ENCODE data around the gene SEPTIN8. TPM values are rescaled to one million over a fixed set of nuclear protein-coding genes. Genes with fewer than 3 reads are reported as not detected.

Gene SEPTIN8
- total RNA-seq, 5 donors from 2014 or later (not counting 1 experiment from before 2014, with no cell fraction given) = 6.6 to 12.4 (median 11.0) TPM

DNA sequence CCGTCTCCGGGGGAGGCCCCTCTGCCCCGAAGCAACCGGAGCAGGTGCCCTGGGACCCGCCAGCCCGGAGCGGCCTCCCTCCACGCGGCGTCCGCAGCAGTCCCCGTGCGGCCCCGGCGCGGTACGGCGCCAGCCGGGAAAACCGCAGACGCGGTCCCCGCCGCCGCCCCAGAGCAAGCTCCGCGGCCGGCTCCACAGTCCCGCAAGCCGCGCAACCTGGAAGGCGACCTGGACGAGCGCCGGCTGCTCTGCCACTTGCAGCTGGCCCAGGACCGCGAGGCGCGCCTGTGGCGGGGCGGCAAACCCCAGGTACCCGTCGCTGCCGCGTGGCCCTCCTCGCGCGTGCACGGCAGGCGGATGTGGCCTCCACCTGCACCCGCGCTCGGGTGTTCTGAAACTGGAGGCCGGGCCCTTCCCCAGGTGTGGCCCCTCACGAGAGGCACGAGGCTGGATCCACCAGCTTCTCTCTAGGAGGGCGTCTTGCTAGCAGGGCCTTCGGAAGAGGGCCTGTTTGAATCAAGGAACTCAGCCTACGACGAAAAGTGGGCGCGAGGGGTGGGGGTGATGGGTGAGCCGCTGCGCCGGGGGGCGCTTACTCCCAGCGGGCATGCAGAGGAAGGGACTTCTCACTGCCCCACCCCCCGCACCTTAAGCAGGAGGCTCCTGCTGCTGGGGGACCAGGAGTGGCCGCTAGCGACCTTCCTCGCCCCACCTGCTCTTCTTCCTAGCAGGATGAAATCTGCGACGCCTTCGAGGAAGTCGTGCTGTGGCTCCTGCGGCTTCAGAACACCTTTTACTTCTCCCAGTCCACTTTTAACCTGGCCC lies 29.2 kb downstream of the SEPTIN8 start:
- no peaks in the 10 kb centered on the region for H3K9me3 Mint-ChIP-seq
- H3K36me3 Mint-ChIP-seq = peaks cover 14% of the 10 kb centered on the region
- DNase-seq (peak; percentile 35 to 72 (median 52)), ATAC-seq (replicated peaks in 1 of 4) (peak; percentile 56 to 68 (median 61))
- H3K4me3 ChIP-seq (ENCODE audit: control insufficient read depth in 1 of 2, extremely low read depth in 1 of 2, low read length in 1 of 2) = peak overlapping the region; percentile 63 to 64
- ChIA-PET CTCF (interaction anchor here in 1 of 2 donors (1.0 to 2.3 kb wide), 5 partner anchors 10 to 72 kb away, joined by 3 to 31 read pairs (median 3); partner anchors contain the start of gene KIF3A), POLR2A (interaction anchor here (1.0 to 1.7 kb wide), 3 partner anchors 9 to 15 kb away, joined by 3 to 8 read pairs (median 3); partner anchors contain the start of gene KIF3A (in 1 of the 2))
- H3K27me3 Mint-ChIP-seq = no peaks in the 10 kb centered on the region
- peaks cover 0 to 5% of the 10 kb centered on the region in 2 donors for H3K36me3 ChIP-seq (ENCODE audit: control insufficient read depth in 2 of 2, extremely low read depth in 1 of 2, insufficient read depth in 1 of 2, low read length in 1 of 2)
- peaks cover 6 to 21% (median 19%) of the 10 kb centered on the region in 3 donors for H3K4me1 Mint-ChIP-seq
- H3K4me3 Mint-ChIP-seq = peak overlapping the region; percentile 65 to 74 (median 71)
- peaks cover 4 to 13% of the 10 kb centered on the region in 2 experiments for H3K4me1 ChIP-seq (ENCODE audit: control insufficient read depth in 1 of 2, extremely low read depth in 1 of 2, insufficient read depth in 2 of 2, low read length in 2 of 2)
- 9% methylated on average over 54 of the region's 76 CpGs for WGBS (ENCODE audit: insufficient coverage)
- H3K27ac ChIP-seq (ENCODE audit: low read length) = peak overlapping the region; percentile 45
- peak overlapping the region; percentile 50 to 76 for H3K27ac Mint-ChIP-seq
- H3K27me3 ChIP-seq (replicated peaks in 1 of 2; ENCODE audit: control insufficient read depth in 2 of 2, extremely low read depth in 1 of 2, insufficient read depth in 2 of 2, low read length in 1 of 2) = peaks cover 0 to 8% of the 10 kb centered on the region in 2 experiments
- no peaks in the 10 kb centered on the region for H3K9me3 ChIP-seq

- ATAC-seq (replicated peaks in 1 of 4) (peak; percentile 86 to 91 (median 88)), DNase-seq (peak; percentile 33 to 79 (median 57))
- peaks cover 0 to 5% of the 10 kb centered on the region in 2 donors for H3K36me3 ChIP-seq (ENCODE audit: control insufficient read depth in 2 of 2, extremely low read depth in 1 of 2, insufficient read depth in 1 of 2, low read length in 1 of 2)
- POLR2A ChIA-PET = interaction anchor here (0.6 to 1.7 kb wide), 4 partner anchors 9 to 14 kb away, joined by 3 to 8 read pairs (median 3); partner anchors contain the start of gene KIF3A (in 2 of the 2)
- no peaks in the 10 kb centered on the region for H3K9me3 Mint-ChIP-seq
- peak within 1 kb of the TSS; percentile 50 for H3K27ac ChIP-seq (ENCODE audit: low read length)
- H3K27ac Mint-ChIP-seq = peak within 1 kb of the TSS; percentile 75 to 76
- H3K4me1 Mint-ChIP-seq = peaks cover 3 to 21% (median 19%) of the 10 kb centered on the region in 3 donors
- H3K4me3 ChIP-seq (ENCODE audit: control insufficient read depth in 1 of 2, extremely low read depth in 1 of 2, low read length in 1 of 2) = peak within 1 kb of the TSS; percentile 63 to 64
- H3K4me3 Mint-ChIP-seq = peak within 1 kb of the TSS; percentile 70 to 83 (median 74)
- H3K36me3 Mint-ChIP-seq = peaks cover 7% of the 10 kb centered on the region
- H3K4me1 ChIP-seq (ENCODE audit: control insufficient read depth in 1 of 2, extremely low read depth in 1 of 2, insufficient read depth in 2 of 2, low read length in 2 of 2) = peaks cover 4 to 13% of the 10 kb centered on the region in 2 experiments
- WGBS (ENCODE audit: insufficient coverage) = under 1% methylated on average over 57 of the region's 59 CpGs
- peaks cover 0 to 1% of the 10 kb centered on the region in 2 donors for H3K27me3 Mint-ChIP-seq
- peaks cover 0 to 8% of the 10 kb centered on the region in 2 experiments for H3K27me3 ChIP-seq (replicated peaks in 1 of 2; ENCODE audit: control insufficient read depth in 2 of 2, extremely low read depth in 1 of 2, insufficient read depth in 2 of 2, low read length in 1 of 2)
- H3K9me3 ChIP-seq = no peaks in the 10 kb centered on the region
- CTCF ChIA-PET = interaction anchor here (0.6 to 2.3 kb wide), 6 partner anchors 9 to 81 kb away, joined by 3 to 31 read pairs (median 5); partner anchors contain the start of gene KIF3A (in 1 of the 2)
Measured at GRCh38 chr5:132746954-132747615, 30.0 kb downstream of the SEPTIN8 start, which contains the start of gene CCNI2. Gene CCNI2, plus strand, starts transcription at chr5:132747426. Its CDS starts 70 bp downstream, at chr5:132747496.

DNA sequence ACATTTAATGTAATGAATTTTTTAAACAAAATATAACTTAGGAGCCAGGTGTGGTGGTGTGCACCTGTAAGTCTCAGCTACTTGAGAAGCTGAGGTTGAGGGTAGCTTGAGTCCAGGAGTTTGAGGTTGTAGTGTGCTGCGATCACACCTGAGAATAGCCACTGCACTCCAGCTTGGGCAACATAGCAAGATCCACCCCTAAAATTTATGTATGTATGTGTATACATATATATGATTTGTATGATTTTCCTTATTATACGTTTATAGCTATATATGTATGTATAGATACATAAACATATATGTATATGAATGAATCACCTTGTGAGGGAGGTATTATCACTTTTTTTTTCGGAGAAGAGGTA lies 30.5 kb downstream of the SEPTIN8 start:
- peaks cover 0 to 5% of the 10 kb centered on the region in 2 donors for H3K36me3 ChIP-seq (ENCODE audit: control insufficient read depth in 2 of 2, extremely low read depth in 1 of 2, insufficient read depth in 1 of 2, low read length in 1 of 2)
- WGBS (ENCODE audit: insufficient coverage) = no CpG with 5 or more reads among the region's 3 CpGs
- H3K4me3 ChIP-seq (ENCODE audit: control insufficient read depth in 1 of 2, extremely low read depth in 1 of 2, low read length in 1 of 2) = peak overlapping the region; percentile 54 to 63
- ChIA-PET CTCF (interaction anchor here (0.6 to 2.3 kb wide), 6 partner anchors 9 to 82 kb away, joined by 3 to 31 read pairs (median 5); partner anchors contain the start of gene KIF3A (in 1 of the 2)), POLR2A (interaction anchor here (0.6 to 1.7 kb wide), 4 partner anchors 8 to 13 kb away, joined by 3 to 8 read pairs (median 3); partner anchors contain the start of gene KIF3A (in 2 of the 2))
- H3K4me1 Mint-ChIP-seq = peaks cover 0 to 20% (median 18%) of the 10 kb centered on the region in 3 donors
- peaks cover 0 to 8% of the 10 kb centered on the region in 2 experiments for H3K27me3 ChIP-seq (replicated peaks in 1 of 2; ENCODE audit: control insufficient read depth in 2 of 2, extremely low read depth in 1 of 2, insufficient read depth in 2 of 2, low read length in 1 of 2)
- H3K4me1 ChIP-seq (ENCODE audit: control insufficient read depth in 1 of 2, extremely low read depth in 1 of 2, insufficient read depth in 2 of 2, low read length in 2 of 2) = peaks cover 4 to 13% of the 10 kb centered on the region in 2 experiments
- ATAC-seq (replicated peaks in 1 of 4) (no peak), DNase-seq (no peak)
- peaks cover 5% of the 10 kb centered on the region for H3K36me3 Mint-ChIP-seq
- H3K4me3 Mint-ChIP-seq = peak overlapping the region; percentile 70 to 83 (median 74)
- peak overlapping the region; percentile 72 to 75 for H3K27ac Mint-ChIP-seq
- H3K27me3 Mint-ChIP-seq = peaks cover 0 to 2% of the 10 kb centered on the region in 2 donors
- peak overlapping the region; percentile 50 for H3K27ac ChIP-seq (ENCODE audit: low read length)
- H3K9me3 ChIP-seq = no peaks in the 10 kb centered on the region
- H3K9me3 Mint-ChIP-seq = no peaks in the 10 kb centered on the region

DNA sequence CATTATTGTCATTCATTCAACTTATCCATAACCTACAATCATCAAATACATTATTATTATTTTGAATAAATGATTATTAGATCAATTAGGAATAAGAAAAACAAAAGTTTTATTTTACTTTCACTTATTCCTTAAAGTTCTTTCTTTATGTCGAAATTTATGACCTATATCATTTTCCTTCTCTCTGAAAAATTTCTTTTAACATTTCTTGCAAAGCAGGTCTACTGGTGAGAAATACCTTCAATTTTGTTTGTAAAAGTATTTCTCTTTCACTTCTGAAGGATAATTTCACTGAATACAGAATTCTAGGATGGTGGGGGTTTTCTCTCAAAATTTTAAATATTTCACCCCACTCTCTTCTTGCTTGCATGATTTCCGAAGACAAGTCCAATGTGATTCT lies 32.4 kb downstream of the SEPTIN8 start:
- Mint-ChIP-seq H3K27ac (no peak overlapping the region), H3K9me3 (no peaks in the 10 kb centered on the region), H3K4me3 (no peak overlapping the region), H3K4me1 (peaks cover 0 to 12% (median 8%) of the 10 kb centered on the region in 3 donors), H3K36me3 (no peaks in the 10 kb centered on the region), H3K27me3 (peaks cover 0 to 2% of the 10 kb centered on the region in 2 donors)
- Histone ChIP-seq H3K9me3 (no peaks in the 10 kb centered on the region), H3K27ac (ENCODE audit: low read length) (no peak overlapping the region), H3K4me1 (ENCODE audit: control insufficient read depth in 1 of 2, extremely low read depth in 1 of 2, insufficient read depth in 2 of 2, low read length in 2 of 2) (peaks cover 4 to 13% of the 10 kb centered on the region in 2 experiments), H3K4me3 (ENCODE audit: control insufficient read depth in 1 of 2, extremely low read depth in 1 of 2, low read length in 1 of 2) (no peak overlapping the region), H3K36me3 (ENCODE audit: control insufficient read depth in 2 of 2, extremely low read depth in 1 of 2, insufficient read depth in 1 of 2, low read length in 1 of 2) (no peaks in the 10 kb centered on the region), H3K27me3 (replicated peaks in 1 of 2; ENCODE audit: control insufficient read depth in 2 of 2, extremely low read depth in 1 of 2, insufficient read depth in 2 of 2, low read length in 1 of 2) (peaks cover 0 to 8% of the 10 kb centered on the region in 2 experiments)
- ChIA-PET CTCF (interaction anchor here in 1 of 2 donors (0.6 kb wide), 1 partner anchor 28 kb away, joined by 3 read pairs; no protein-coding TSS in a partner anchor), POLR2A (interaction anchor here in 1 of 2 donors (0.6 kb wide), 2 partner anchors 77 to 1612 kb away, joined by 3 to 4 read pairs; no protein-coding TSS in a partner anchor)
- no peak for ATAC-seq (replicated peaks in 1 of 4)
- no peak for DNase-seq
- WGBS (ENCODE audit: insufficient coverage) = no CpG with 5 or more reads among the region's 2 CpGs

- Histone ChIP-seq H3K4me3 (ENCODE audit: control insufficient read depth in 1 of 2, extremely low read depth in 1 of 2, low read length in 1 of 2) (no peak overlapping the region), H3K4me1 (ENCODE audit: control insufficient read depth in 1 of 2, extremely low read depth in 1 of 2, insufficient read depth in 2 of 2, low read length in 2 of 2) (peaks cover 4 to 10% of the 10 kb centered on the region in 2 experiments), H3K36me3 (ENCODE audit: control insufficient read depth in 2 of 2, extremely low read depth in 1 of 2, insufficient read depth in 1 of 2, low read length in 1 of 2) (no peaks in the 10 kb centered on the region), H3K27me3 (replicated peaks in 1 of 2; ENCODE audit: control insufficient read depth in 2 of 2, extremely low read depth in 1 of 2, insufficient read depth in 2 of 2, low read length in 1 of 2) (peaks cover 0 to 8% of the 10 kb centered on the region in 2 experiments), H3K9me3 (no peaks in the 10 kb centered on the region), H3K27ac (ENCODE audit: low read length) (no peak overlapping the region)
- no peak for ATAC-seq (replicated peaks in 1 of 4)
- H3K4me1 Mint-ChIP-seq = peaks cover 9 to 12% (median 9%) of the 10 kb centered on the region in 3 donors
- H3K36me3 Mint-ChIP-seq = no peaks in the 10 kb centered on the region
- DNase-seq = no peak
- peaks cover 0 to 2% of the 10 kb centered on the region in 2 donors for H3K27me3 Mint-ChIP-seq
- no peak overlapping the region for H3K27ac Mint-ChIP-seq
- H3K9me3 Mint-ChIP-seq = no peaks in the 10 kb centered on the region
- H3K4me3 Mint-ChIP-seq = no peak overlapping the region
- ChIA-PET CTCF (no interaction called here), POLR2A (interaction anchor here in 1 of 2 donors (0.6 kb wide), 1 partner anchor 21 kb away, joined by 3 read pairs; no protein-coding TSS in a partner anchor)
- WGBS (ENCODE audit: insufficient coverage) = 100% methylated on average over 1 of the region's 5 CpGs
Measured at GRCh38 chr5:132742626-132743025, 34.4 kb downstream of the SEPTIN8 start.
